Measurements from ENCODE around the gene DENND11. TPM values are rescaled to one million over a fixed set of nuclear protein-coding genes. Genes with fewer than 3 reads are reported as not detected.
A peak's percentile ranks its signal among the peaks of the same experiment; 100 is the strongest.

The DENND11 gene
- total and polyA plus RNA-seq, 2 of the 4 experiments (the other 2 are of a cell fraction) = 2.9 to 5.0 TPM

GRCh38 chr7:141702892-141703291, 926 bp upstream of the DENND11 start:
- CTCF ChIA-PET = interaction anchor here (0.5 to 1.0 kb wide), 3 partner anchors 15 to 688 kb away, joined by 3 read pairs; no protein-coding TSS in a partner anchor
- WGBS, 2 experiments (ENCODE audit: extremely low coverage in 2 of 2, insufficient read length in 1 of 2) = no CpG with 5 or more reads among the region's 4 CpGs
- peaks cover 6% of the 10 kb centered on the region in 2 experiments; a peak in 2 of 4 replicates for H3K79me1 ChIP-seq (ENCODE audit: low read depth in 1 of 2, low read length in 2 of 2)
- no peak overlapping the region for H3K9ac ChIP-seq (ENCODE audit: low read depth, low read length)
- H4K20me1 ChIP-seq (ENCODE audit: insufficient read depth, low read length) = no peaks in the 10 kb centered on the region; the same call in 1 of the 2 replicates
- H3K4me2 ChIP-seq (ENCODE audit: low read depth, low read length) = no peak overlapping the region
- intact Hi-C loops (cut with micrococcal nuclease) = loop anchor here (2.0 kb wide), 1 partner anchor 36 kb away; the partner anchor contains the start of gene SSBP1
- peak overlapping the region; percentile 48 for H2AFZ ChIP-seq (replicated peaks; ENCODE audit: low read length, poor library complexity)
- H2BK15ac ChIP-seq (ENCODE audit: low read depth, low read length) = no peak overlapping the region
- no peaks in the 10 kb centered on the region for H3K9me3 ChIP-seq (ENCODE audit: control insufficient read depth, insufficient read depth, low read length)
- H4K5ac ChIP-seq (ENCODE audit: low read depth, low read length) = no peak overlapping the region
- DNase-seq (no peak), ATAC-seq (ENCODE audit: low read depth) (no peak)
- H3K4ac ChIP-seq (ENCODE audit: low read depth, low read length) = no peak overlapping the region
- H4K91ac ChIP-seq (ENCODE audit: insufficient read depth, low read depth, low read length) = no peak overlapping the region
- H2BK20ac ChIP-seq (ENCODE audit: low read depth, low read length) = no peak overlapping the region
- H3K18ac ChIP-seq (ENCODE audit: low read depth, low read length) = no peak overlapping the region
- no peak overlapping the region for H2AK5ac ChIP-seq (ENCODE audit: low read depth, low read length)
- H3K9me1 ChIP-seq (ENCODE audit: insufficient read depth, low read length) = no peaks in the 10 kb centered on the region
- H3K27me3 ChIP-seq (ENCODE audit: control insufficient read depth, insufficient read depth, low read length) = peaks cover 3% of the 10 kb centered on the region; the same call in 1 of the 2 replicates
- H3K4me3 ChIP-seq (ENCODE audit: insufficient read depth, low read depth, low read length) = no peak overlapping the region
- POLR2A ChIA-PET (ENCODE audit: unreplicated experiment) = no interaction called here
- H3K56ac ChIP-seq (ENCODE audit: extremely low read depth, insufficient read depth, low read length) = no peak overlapping the region
- H3K27ac ChIP-seq (ENCODE audit: insufficient read depth, low read length) = no peak overlapping the region
- no peak for TF ChIP-seq BHLHE40 (IDR thresholded peaks at IDR 0.05; ENCODE audit: low read depth, low read length)
- TF ChIP-seq CHD1 (IDR thresholded peaks at IDR 0.05; ENCODE audit: low read depth, low read length) = no peak
- TF ChIP-seq NFE2L2 (IDR thresholded peaks at IDR 0.05; ENCODE audit: low read depth, low read length) = no peak
- TF ChIP-seq CEBPB (IDR thresholded peaks at IDR 0.05; ENCODE audit: low read depth, low read length) = no peak
- TF ChIP-seq CTCF (conservative IDR thresholded peaks at IDR 0.05; ENCODE audit: low read depth, low read length) = no peak
- no peak for TF ChIP-seq RCOR1 (IDR thresholded peaks at IDR 0.05; ENCODE audit: insufficient replicate concordance, low read length)
- TF ChIP-seq RAD21 (IDR thresholded peaks at IDR 0.05; ENCODE audit: low read length) = no peak
- TF ChIP-seq SMC3 (IDR thresholded peaks at IDR 0.05; ENCODE audit: low read depth, low read length) = no peak
- no peak for TF ChIP-seq FOS (IDR thresholded peaks at IDR 0.05; ENCODE audit: low read depth, low read length)
- TF ChIP-seq ELK1 (IDR thresholded peaks at IDR 0.05; ENCODE audit: borderline replicate concordance, low read depth, low read length) = no peak
- no peak for TF ChIP-seq RFX5 (IDR thresholded peaks at IDR 0.05; ENCODE audit: low read depth, low read length)
- no peak for TF ChIP-seq USF2 (IDR thresholded peaks at IDR 0.05; ENCODE audit: low read depth, low read length)
- TF ChIP-seq POLR2A (IDR thresholded peaks at IDR 0.05; ENCODE audit: low read depth, low read length) = no peak
- no TSS peak for BruUV-seq (replicated peaks)
- peaks cover 1% of the 10 kb centered on the region; the same call in 1 of the 2 replicates for H3K4me1 ChIP-seq (ENCODE audit: control insufficient read depth, insufficient read depth, low read length)
- no peak overlapping the region for H2BK5ac ChIP-seq (ENCODE audit: low read depth, low read length, poor library complexity, severe bottlenecking)
- no peaks in the 10 kb centered on the region for H3K36me3 ChIP-seq (ENCODE audit: control insufficient read depth, insufficient read depth, low read length)
- no peak overlapping the region for H2AK9ac ChIP-seq (replicated peaks; ENCODE audit: low read depth, low read length, poor library complexity)
- in situ Hi-C loops (cut with MboI; ENCODE audit: low sequenced_read_pairs) = no loop called here
- H3K23ac ChIP-seq (ENCODE audit: low read depth, low read length) = no peak overlapping the region; the same call in 1 of the 2 replicates
- H4K8ac ChIP-seq (ENCODE audit: low read depth in 2 of 2, low read length in 2 of 2) = no peak overlapping the region
- no peak overlapping the region for H3K14ac ChIP-seq (replicated peaks; ENCODE audit: low read depth, low read length)
- dilution Hi-C loops (cut with HindIII; ENCODE audit: low sequenced_read_pairs, unreplicated experiment) = no loop called here
- H2BK120ac ChIP-seq (ENCODE audit: low read depth, low read length) = no peak overlapping the region

All from IMR-90 (cell line).